Effector CD4-positive, alpha-beta T cell (primary cell): ENCODE data around the gene PTCD1.

Source experiments
- DNase-seq: peaks from one replicate; pipeline ENCODE4 v3.0.0-alpha.2; 2020
- total RNA-seq: gene quantifications from one replicate; lab custom pipeline; 2026; lab: John Stamatoyannopoulos, UW

Gene PTCD1
- 9.0 reads per million, percentile 30 among the genes with 10 or more reads in this experiment for total RNA-seq

GRCh38 chr7:99438573-99439480 is at the start of gene PTCD1, which contains the start of gene CPSF4:
Gene PTCD1 (minus strand): TSS chr7:99438798. CDS start chr7:99435242, 3,556 bp downstream.
Gene CPSF4 (plus strand): TSS chr7:99438943. CDS start chr7:99439083, 140 bp downstream.
- peak; percentile 75 for DNase-seq

- no peak for DNase-seq
Measured at GRCh38 chr7:99485094-99485493, 46.5 kb upstream of the PTCD1 start.

- DNase-seq: no peak
Measured at GRCh38 chr7:99478464-99479440, 40.2 kb upstream of the PTCD1 start.

- no peak for DNase-seq
Measured at GRCh38 chr7:99476107-99476506, 37.5 kb upstream of the PTCD1 start.

- no peak for DNase-seq
Measured at GRCh38 chr7:99473315-99473596, 34.7 kb upstream of the PTCD1 start.

GRCh38 chr7:99472561-99473314 is 34.1 kb upstream of the PTCD1 start, which contains the start of gene ZNF789:
Gene ZNF789 (plus strand): TSS chr7:99472890. CDS start chr7:99476457, 3,567 bp downstream.
- peak; percentile 99 for DNase-seq

GRCh38 chr7:99469381-99470065 is 30.9 kb upstream of the PTCD1 start:
- no peak for DNase-seq

GRCh38 chr7:99468336-99468918 is 29.8 kb upstream of the PTCD1 start:
- no peak for DNase-seq

GRCh38 chr7:99465421-99465768 is 26.8 kb upstream of the PTCD1 start:
- no peak for DNase-seq

- DNase-seq: no peak
Measured at GRCh38 chr7:99461221-99461620, 22.6 kb upstream of the PTCD1 start.

- DNase-seq: no peak
Measured at GRCh38 chr7:99460651-99461050, 22.1 kb upstream of the PTCD1 start.

GRCh38 chr7:99459087-99459486 is 20.5 kb upstream of the PTCD1 start:
- DNase-seq: no peak

- DNase-seq: no peak
Measured at GRCh38 chr7:99457650-99458493, 19.3 kb upstream of the PTCD1 start.

GRCh38 chr7:99457050-99457649 is 18.6 kb upstream of the PTCD1 start:
- DNase-seq: no peak

GRCh38 chr7:99456288-99456687 is 17.7 kb upstream of the PTCD1 start:
- no peak for DNase-seq

GRCh38 chr7:99455874-99456273 is 17.3 kb upstream of the PTCD1 start:
- DNase-seq: no peak

GRCh38 chr7:99453105-99453504 is 14.5 kb upstream of the PTCD1 start:
- no peak for DNase-seq

GRCh38 chr7:99452541-99452940 is 13.9 kb upstream of the PTCD1 start:
- DNase-seq: no peak

- no peak for DNase-seq
Measured at GRCh38 chr7:99451936-99452335, 13.3 kb upstream of the PTCD1 start.

- DNase-seq: no peak
Measured at GRCh38 chr7:99449326-99449725, 10.7 kb upstream of the PTCD1 start.
